ENCODE data around the gene ADGRF1.

Gene ADGRF1

DNA sequence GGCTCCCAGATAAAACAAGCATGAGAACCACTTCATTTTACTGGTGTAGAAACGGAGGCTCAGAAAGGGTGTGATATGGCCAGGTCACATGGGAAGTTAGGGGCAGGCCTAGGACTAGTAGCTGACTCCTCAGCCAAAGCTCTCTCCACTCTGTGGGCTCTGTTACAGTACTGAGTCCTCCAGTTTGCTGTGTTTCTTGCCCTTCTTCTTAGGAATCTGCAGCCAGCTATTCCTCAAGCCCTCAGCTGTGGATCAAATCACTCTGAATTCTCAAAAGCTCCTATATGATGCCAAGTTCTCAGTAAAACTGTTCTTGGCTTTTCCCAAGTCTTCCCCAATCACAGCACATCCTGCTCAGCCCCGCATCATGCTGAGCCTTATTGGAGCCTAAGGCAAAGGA lies 42.5 kb upstream of the ADGRF1 start:
- TF ChIP-seq CTCF (conservative IDR thresholded peaks at IDR 0.05; ENCODE audit: low read length), result no peak
- TF ChIP-seq EZH2phosphoT487 (IDR thresholded peaks at IDR 0.05; ENCODE audit: borderline replicate concordance), result no peak
- Histone ChIP-seq H3K79me2 (ENCODE audit: insufficient read depth, low read length) (no peaks in the 10 kb centered on the region), H3F3A (ENCODE audit: low read depth) (no peaks in the 10 kb centered on the region), H3K9ac (ENCODE audit: low read depth, low read length, poor library complexity, severe bottlenecking) (no peak overlapping the region), H3K27me3 (ENCODE audit: insufficient read depth, low read length, poor library complexity, severe bottlenecking) (no peaks in the 10 kb centered on the region), H3K4me3 (ENCODE audit: low read length, poor library complexity, severe bottlenecking) (no peak overlapping the region), H3K9me3 (ENCODE audit: insufficient read depth, low read depth, low read length) (no peaks in the 10 kb centered on the region), H4K20me1 (ENCODE audit: insufficient read depth, low read length, poor library complexity, severe bottlenecking) (no peaks in the 10 kb centered on the region), H3K9me2 (replicated peaks; ENCODE audit: low read depth, low read length) (no peaks in the 10 kb centered on the region), H3K36me3 (ENCODE audit: insufficient read depth, low read length) (no peaks in the 10 kb centered on the region), H2AFZ (ENCODE audit: low read length) (no peak overlapping the region), H3K4me2 (ENCODE audit: low read depth, low read length, poor library complexity, severe bottlenecking) (no peak overlapping the region), H3K4me1 (ENCODE audit: insufficient read depth, low read length, poor library complexity, severe bottlenecking) (no peaks in the 10 kb centered on the region)

GRCh38 chr6:47083586-47084047 lies 41.5 kb upstream of the ADGRF1 start:
- Histone ChIP-seq H3K9ac (ENCODE audit: low read depth, low read length, poor library complexity, severe bottlenecking) (no peak overlapping the region), H3K4me1 (ENCODE audit: insufficient read depth, low read length, poor library complexity, severe bottlenecking) (no peaks in the 10 kb centered on the region), H2AFZ (ENCODE audit: low read length) (peak overlapping the region; percentile 4; the same call in 1 of the 2 replicates), H4K20me1 (ENCODE audit: insufficient read depth, low read length, poor library complexity, severe bottlenecking) (no peaks in the 10 kb centered on the region), H3K9me3 (ENCODE audit: insufficient read depth, low read depth, low read length) (no peaks in the 10 kb centered on the region), H3K36me3 (ENCODE audit: insufficient read depth, low read length) (no peaks in the 10 kb centered on the region), H3F3A (ENCODE audit: low read depth) (no peaks in the 10 kb centered on the region), H3K4me2 (ENCODE audit: low read depth, low read length, poor library complexity, severe bottlenecking) (no peak overlapping the region), H3K4me3 (ENCODE audit: low read length, poor library complexity, severe bottlenecking) (no peak overlapping the region), H3K79me2 (ENCODE audit: insufficient read depth, low read length) (no peaks in the 10 kb centered on the region), H3K9me2 (replicated peaks; ENCODE audit: low read depth, low read length) (no peaks in the 10 kb centered on the region), H3K27me3 (ENCODE audit: insufficient read depth, low read length, poor library complexity, severe bottlenecking) (no peaks in the 10 kb centered on the region)
- TF ChIP-seq CTCF (conservative IDR thresholded peaks at IDR 0.05; ENCODE audit: low read length), result no peak
- no peak for TF ChIP-seq EZH2phosphoT487 (IDR thresholded peaks at IDR 0.05; ENCODE audit: borderline replicate concordance)

DNA sequence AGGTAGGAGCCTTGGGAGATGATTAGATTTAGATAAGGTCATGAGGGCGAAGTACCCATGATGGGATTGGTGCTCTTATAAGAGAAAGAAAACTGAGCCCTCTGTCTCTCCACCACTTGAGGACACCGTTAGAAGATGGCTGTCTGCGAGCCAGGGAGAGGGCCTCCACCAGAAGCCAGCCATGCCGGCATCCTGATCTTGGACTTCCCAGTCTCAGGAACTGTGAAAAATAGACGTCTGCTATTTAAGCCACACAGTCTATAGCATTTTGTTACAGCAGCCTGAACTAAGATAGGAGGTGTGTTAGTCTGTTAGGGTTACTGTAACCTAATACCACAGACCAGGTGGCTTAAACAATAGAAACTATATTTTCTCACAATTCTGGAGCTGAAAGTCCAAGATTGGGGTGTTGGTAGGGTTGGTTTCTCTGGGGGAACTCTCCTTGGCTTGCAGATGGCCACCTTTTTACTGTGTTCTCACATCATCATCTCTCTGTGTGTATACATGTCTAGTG lies 38.0 kb upstream of the ADGRF1 start:
- no peak for TF ChIP-seq CTCF (conservative IDR thresholded peaks at IDR 0.05; ENCODE audit: low read length)
- no peak for TF ChIP-seq EZH2phosphoT487 (IDR thresholded peaks at IDR 0.05; ENCODE audit: borderline replicate concordance)
- Histone ChIP-seq H3K9ac (ENCODE audit: low read depth, low read length, poor library complexity, severe bottlenecking) (no peak overlapping the region), H3K9me2 (replicated peaks; ENCODE audit: low read depth, low read length) (no peaks in the 10 kb centered on the region), H2AFZ (ENCODE audit: low read length) (no peak overlapping the region), H3K4me2 (ENCODE audit: low read depth, low read length, poor library complexity, severe bottlenecking) (no peak overlapping the region), H3K27me3 (ENCODE audit: insufficient read depth, low read length, poor library complexity, severe bottlenecking) (no peaks in the 10 kb centered on the region), H3F3A (ENCODE audit: low read depth) (no peaks in the 10 kb centered on the region), H4K20me1 (ENCODE audit: insufficient read depth, low read length, poor library complexity, severe bottlenecking) (no peaks in the 10 kb centered on the region), H3K4me1 (ENCODE audit: insufficient read depth, low read length, poor library complexity, severe bottlenecking) (no peaks in the 10 kb centered on the region), H3K4me3 (ENCODE audit: low read length, poor library complexity, severe bottlenecking) (no peak overlapping the region), H3K79me2 (ENCODE audit: insufficient read depth, low read length) (no peaks in the 10 kb centered on the region), H3K9me3 (ENCODE audit: insufficient read depth, low read depth, low read length) (no peaks in the 10 kb centered on the region), H3K36me3 (ENCODE audit: insufficient read depth, low read length) (no peaks in the 10 kb centered on the region)

Data from Loucy (cell line).